ENCODE measurements around the gene DGKH. TPM values are rescaled to one million over a fixed set of nuclear protein-coding genes. Genes with fewer than 3 reads are reported as not detected.

The DGKH gene
- total and polyA plus RNA-seq, 2 donors from 2014 or later, result 1.7 to 28.8 TPM

DNA sequence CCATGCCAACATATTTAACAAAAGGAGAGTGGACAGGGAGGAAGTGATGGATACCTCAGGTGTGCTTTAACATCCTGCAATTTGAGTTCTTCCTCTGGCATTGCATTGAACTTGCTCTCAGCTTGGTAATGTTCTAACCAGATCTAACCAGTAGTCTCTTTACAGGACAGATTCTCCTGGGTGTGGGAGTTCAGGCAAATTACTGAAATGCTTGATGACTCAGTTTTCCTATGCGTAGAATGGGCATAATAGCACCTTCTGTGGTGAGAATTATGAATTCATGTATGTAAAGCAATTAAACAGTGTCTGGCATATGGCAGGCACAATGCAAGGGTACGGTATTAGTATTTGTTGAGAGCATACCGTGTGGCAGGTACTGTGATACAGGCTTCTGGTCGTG is 227.1 kb downstream of the DGKH start:
- Histone ChIP-seq H3K27me3 (ENCODE audit: control insufficient read depth, insufficient read depth, low read length) (no peaks in the 10 kb centered on the region), H3K9me3 (ENCODE audit: control insufficient read depth in 2 of 3, insufficient read depth in 1 of 3, low read length in 3 of 3) (no peaks in the 10 kb centered on the region), H3K9ac (ENCODE audit: low read length in 3 of 3) (no peak overlapping the region), H3K4me3 (ENCODE audit: low read length in 3 of 3) (no peak overlapping the region), H3K36me3 (ENCODE audit: control insufficient read depth in 2 of 3, insufficient read depth in 3 of 3, low read length in 3 of 3) (no peaks in the 10 kb centered on the region), H3K4me1 (ENCODE audit: control insufficient read depth in 2 of 3, insufficient read depth in 2 of 3, low read depth in 1 of 3, low read length in 3 of 3) (peaks cover 0 to 5% (median 0%) of the 10 kb centered on the region in 3 donors), H3K27ac (ENCODE audit: low read depth in 2 of 2, low read length in 2 of 2) (no peak overlapping the region)
- intact Hi-C loops (cut with DNase I), result no loop called here
- DNase-seq (no peak), FAIRE-seq (no peak)
- no peak for TF ChIP-seq CTCF (IDR thresholded peaks at IDR 0.05; ENCODE audit: borderline replicate concordance, extremely low read depth, insufficient read depth)

GRCh38 chr13:42276683-42277082 is 228.2 kb downstream of the DGKH start:
- no peak overlapping the region for H3K4me3 ChIP-seq (ENCODE audit: low read length in 3 of 3)
- no peak for TF ChIP-seq CTCF (IDR thresholded peaks at IDR 0.05; ENCODE audit: borderline replicate concordance, extremely low read depth, insufficient read depth)
- H3K36me3 ChIP-seq (ENCODE audit: control insufficient read depth in 2 of 3, insufficient read depth in 3 of 3, low read length in 3 of 3), result no peaks in the 10 kb centered on the region
- H3K4me1 ChIP-seq (ENCODE audit: control insufficient read depth in 2 of 3, insufficient read depth in 2 of 3, low read depth in 1 of 3, low read length in 3 of 3), result no peaks in the 10 kb centered on the region
- no peak for FAIRE-seq
- no peak for DNase-seq
- no peak overlapping the region for H3K27ac ChIP-seq (ENCODE audit: low read depth in 2 of 2, low read length in 2 of 2)
- H3K9me3 ChIP-seq (ENCODE audit: control insufficient read depth in 2 of 3, insufficient read depth in 1 of 3, low read length in 3 of 3), result no peaks in the 10 kb centered on the region
- no peaks in the 10 kb centered on the region for H3K27me3 ChIP-seq (ENCODE audit: control insufficient read depth, insufficient read depth, low read length)
- intact Hi-C loops (cut with DNase I), result no loop called here
- no peak overlapping the region for H3K9ac ChIP-seq (ENCODE audit: low read length in 3 of 3)

DNA sequence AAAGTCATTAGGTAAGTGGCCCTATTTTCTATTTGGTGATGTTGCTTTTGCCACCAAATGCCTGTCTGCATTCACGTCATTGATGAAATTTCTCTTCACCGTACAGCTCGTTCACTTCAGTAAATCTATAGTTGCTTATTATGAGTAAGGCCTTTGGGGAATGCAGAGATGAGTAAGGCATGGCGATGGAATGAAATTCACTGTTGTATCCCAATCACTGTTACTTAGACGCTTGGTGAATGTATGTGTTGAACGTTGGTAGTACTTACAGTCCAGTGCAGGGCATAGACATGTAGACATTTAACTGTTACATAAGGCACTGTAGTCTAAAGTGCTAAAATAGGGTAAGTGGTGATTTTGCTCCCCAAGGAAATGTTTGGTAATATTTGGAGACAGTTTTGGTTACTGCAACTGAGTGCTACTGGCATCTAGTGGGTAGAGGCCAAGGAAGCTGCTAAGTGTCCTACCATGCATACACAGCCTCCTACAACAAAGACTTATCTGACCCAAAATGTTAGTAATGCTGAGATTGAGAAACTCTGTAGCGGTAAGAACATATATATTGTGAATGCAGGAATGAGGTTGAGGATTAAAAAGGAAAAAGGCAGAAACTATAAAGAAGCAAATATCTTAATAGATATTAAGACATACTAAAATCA is 229.3 kb downstream of the DGKH start:
- Histone ChIP-seq H3K9ac (ENCODE audit: low read length in 3 of 3) (no peak overlapping the region), H3K4me3 (ENCODE audit: low read length in 3 of 3) (no peak overlapping the region), H3K36me3 (ENCODE audit: control insufficient read depth in 2 of 3, insufficient read depth in 3 of 3, low read length in 3 of 3) (no peaks in the 10 kb centered on the region), H3K27me3 (ENCODE audit: control insufficient read depth, insufficient read depth, low read length) (no peaks in the 10 kb centered on the region), H3K4me1 (ENCODE audit: control insufficient read depth in 2 of 3, insufficient read depth in 2 of 3, low read depth in 1 of 3, low read length in 3 of 3) (no peaks in the 10 kb centered on the region), H3K9me3 (ENCODE audit: control insufficient read depth in 2 of 3, insufficient read depth in 1 of 3, low read length in 3 of 3) (no peaks in the 10 kb centered on the region), H3K27ac (ENCODE audit: low read depth in 2 of 2, low read length in 2 of 2) (no peak overlapping the region)
- FAIRE-seq (no peak), DNase-seq (no peak)
- intact Hi-C loops (cut with DNase I), result no loop called here
- TF ChIP-seq CTCF (IDR thresholded peaks at IDR 0.05; ENCODE audit: borderline replicate concordance, extremely low read depth, insufficient read depth), result no peak

- intact Hi-C loops (cut with DNase I), result no loop called here
Measured at GRCh38 chr13:42279080-42279479, 230.6 kb downstream of the DGKH start.

More at GRCh38 chr13:42279080-42279479, 230.6 kb downstream of the DGKH start:
- H3K4me1 ChIP-seq (ENCODE audit: control insufficient read depth in 2 of 3, insufficient read depth in 2 of 3, low read depth in 1 of 3, low read length in 3 of 3), result no peaks in the 10 kb centered on the region
- TF ChIP-seq CTCF (IDR thresholded peaks at IDR 0.05; ENCODE audit: borderline replicate concordance, extremely low read depth, insufficient read depth), result no peak
- no peaks in the 10 kb centered on the region for H3K36me3 ChIP-seq (ENCODE audit: control insufficient read depth in 2 of 3, insufficient read depth in 3 of 3, low read length in 3 of 3)
- no peak for FAIRE-seq
- no peak for DNase-seq
- H3K27me3 ChIP-seq (ENCODE audit: control insufficient read depth, insufficient read depth, low read length), result no peaks in the 10 kb centered on the region
- no peaks in the 10 kb centered on the region for H3K9me3 ChIP-seq (ENCODE audit: control insufficient read depth in 2 of 3, insufficient read depth in 1 of 3, low read length in 3 of 3)
- H3K27ac ChIP-seq (ENCODE audit: low read depth in 2 of 2, low read length in 2 of 2), result no peak overlapping the region
- no peak overlapping the region for H3K4me3 ChIP-seq (ENCODE audit: low read length in 3 of 3)
- H3K9ac ChIP-seq (ENCODE audit: low read length in 3 of 3), result no peak overlapping the region
